Gastroesophageal sphincter (tissue), 3 donors: ENCODE measurements around the gene BST2.

Experiments
- EP300 ChIP-seq: sonication (generic); formaldehyde crosslinking; IDR thresholded peaks from one replicate; pipeline ENCODE4 v1.6.1; 2017; ENCODE audit warnings: antibody characterized with exemption, mild to moderate bottlenecking
- POLR2A ChIP-seq, 2 donors: fragments of 450-650 bp; IDR thresholded peaks; one replicate each; pipeline ENCODE4 v1.6.1; 2017; ENCODE audit warnings: antibody characterized with exemption in 2 of 2, mild to moderate bottlenecking in 2 of 2, moderate library complexity in 1 of 2
- POLR2AphosphoS5 ChIP-seq: sonication (generic); formaldehyde crosslinking; IDR thresholded peaks from one replicate; pipeline ENCODE4 v1.6.1; 2017; ENCODE audit warnings: antibody characterized with exemption
- TF ChIP-seq, protein P1 (sequence below), 4 experiments: fragments of 200-600 bp in 2 of 4; fragments of 450-650 bp in 2 of 4; sonication (generic) in 1 of 4; IDR thresholded peaks; one replicate each; pipeline ENCODE4 v1.5.1; 2017 to 2019; ENCODE audit warnings: antibody characterized with exemption in 4 of 4, mild to moderate bottlenecking in 2 of 4, moderate library complexity in 2 of 4

DNA sequence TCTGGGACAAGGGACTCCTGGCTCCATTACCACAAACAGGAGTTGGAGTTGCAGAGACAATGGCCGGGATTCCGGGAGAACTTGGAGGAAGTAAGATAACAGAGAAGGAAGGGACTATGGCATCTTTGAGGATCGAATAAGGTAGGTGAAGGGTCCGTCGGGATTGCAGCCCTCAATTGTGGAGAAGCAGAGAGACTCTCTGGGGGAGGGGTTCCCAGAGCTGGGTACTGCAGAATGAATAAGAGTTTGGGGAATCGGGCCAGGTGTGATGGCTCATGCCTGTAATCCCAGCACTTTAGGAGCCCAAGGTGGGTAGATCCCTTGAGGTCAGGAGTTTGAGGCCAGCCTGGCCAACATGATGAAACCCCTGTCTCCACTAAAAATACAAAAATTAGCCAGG is 3.8 kb downstream of the BST2 start:
- TF ChIP-seq, protein P1, sequence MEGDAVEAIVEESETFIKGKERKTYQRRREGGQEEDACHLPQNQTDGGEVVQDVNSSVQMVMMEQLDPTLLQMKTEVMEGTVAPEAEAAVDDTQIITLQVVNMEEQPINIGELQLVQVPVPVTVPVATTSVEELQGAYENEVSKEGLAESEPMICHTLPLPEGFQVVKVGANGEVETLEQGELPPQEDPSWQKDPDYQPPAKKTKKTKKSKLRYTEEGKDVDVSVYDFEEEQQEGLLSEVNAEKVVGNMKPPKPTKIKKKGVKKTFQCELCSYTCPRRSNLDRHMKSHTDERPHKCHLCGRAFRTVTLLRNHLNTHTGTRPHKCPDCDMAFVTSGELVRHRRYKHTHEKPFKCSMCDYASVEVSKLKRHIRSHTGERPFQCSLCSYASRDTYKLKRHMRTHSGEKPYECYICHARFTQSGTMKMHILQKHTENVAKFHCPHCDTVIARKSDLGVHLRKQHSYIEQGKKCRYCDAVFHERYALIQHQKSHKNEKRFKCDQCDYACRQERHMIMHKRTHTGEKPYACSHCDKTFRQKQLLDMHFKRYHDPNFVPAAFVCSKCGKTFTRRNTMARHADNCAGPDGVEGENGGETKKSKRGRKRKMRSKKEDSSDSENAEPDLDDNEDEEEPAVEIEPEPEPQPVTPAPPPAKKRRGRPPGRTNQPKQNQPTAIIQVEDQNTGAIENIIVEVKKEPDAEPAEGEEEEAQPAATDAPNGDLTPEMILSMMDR (IDR thresholded peaks at IDR 0.05) = no peak
- TF ChIP-seq POLR2A (IDR thresholded peaks at IDR 0.05) = no peak
- no peak for TF ChIP-seq EP300
- TF ChIP-seq POLR2AphosphoS5 = no peak
